HepG2 (cell line): ENCODE measurements around the gene SYCE3. TPM values are rescaled to one million over a fixed set of nuclear protein-coding genes. Genes with fewer than 3 reads are reported as not detected.

ENCODE experiments used
- AHR ChIP-seq: IDR thresholded peaks from 2 replicates; pipeline ENCODE4 v1.6.1; 2018; ENCODE audit warnings: missing genetic modification reagents, missing compliant biosample characterization
- EP300 ChIP-seq, 3 experiments: sonication (generic) in 1 of 3; formaldehyde crosslinking in 1 of 3; IDR thresholded peaks; 2 replicates each; pipeline versions ENCODE4 v1.5.1 to v1.6.1; 2011 to 2020; ENCODE audit warnings: low read depth in 2 of 3, low read length in 2 of 3, borderline replicate concordance in 1 of 3, improper control_type of control experiment in 1 of 3, mild to moderate bottlenecking in 1 of 3, missing genetic modification reagents in 1 of 3, moderate library complexity in 1 of 3
- NFIC ChIP-seq: IDR thresholded peaks from 2 replicates; pipeline ENCODE4 v1.6.1; 2012; ENCODE audit warnings: mild to moderate bottlenecking, low read length, inconsistent platforms
- PBX2 ChIP-seq: IDR thresholded peaks from 2 replicates; pipeline ENCODE4 v1.6.1; 2016; ENCODE audit warnings: control low read depth
- TCF12 ChIP-seq, 2 experiments: fragments of 450-650 bp in 1 of 2; sonication (generic) in 1 of 2; formaldehyde crosslinking in 1 of 2; IDR thresholded peaks; 2 replicates each; pipeline versions ENCODE4 v1.6.1 to v1.8.0; 2017 to 2022; ENCODE audit warnings: antibody characterized with exemption in 1 of 2, mild to moderate bottlenecking in 1 of 2, missing genetic modification reagents in 1 of 2, moderate library complexity in 1 of 2
- TFAP4 ChIP-seq: sonication (generic); IDR thresholded peaks from 2 replicates; pipeline ENCODE4 v1.6.1; 2016; ENCODE audit warnings: low read depth, borderline replicate concordance
- THYN1 ChIP-seq: sonication (generic); formaldehyde crosslinking; IDR thresholded peaks from 2 replicates; pipeline ENCODE4 v1.8.1; 2023; ENCODE audit warnings: low read depth, mild to moderate bottlenecking, moderate library complexity, missing genetic modification reagents, borderline replicate concordance
- ZBTB7A ChIP-seq: sonication (generic); formaldehyde crosslinking; IDR thresholded peaks from 2 replicates; pipeline ENCODE4 v1.8.0; 2022; ENCODE audit warnings: mild to moderate bottlenecking, missing genetic modification reagents
- ZMYM3 ChIP-seq: sonication (generic); formaldehyde crosslinking; IDR thresholded peaks from 2 replicates; pipeline ENCODE4 v1.5.1; 2020; ENCODE audit warnings: mild to moderate bottlenecking, missing genetic modification reagents
- ZNF142 ChIP-seq: sonication (generic); formaldehyde crosslinking; IDR thresholded peaks from 2 replicates; pipeline ENCODE4 v1.4.0; 2020; ENCODE audit warnings: missing genetic modification reagents
- ZNF274 ChIP-seq: sonication (generic); formaldehyde crosslinking; IDR thresholded peaks from 2 replicates; pipeline ENCODE4 v1.5.1; 2020; ENCODE audit warnings: mild to moderate bottlenecking, missing genetic modification reagents
- ZNF329 ChIP-seq: sonication (generic); formaldehyde crosslinking; IDR thresholded peaks from 2 replicates; pipeline ENCODE4 v1.9.0; 2021; ENCODE audit warnings: low read depth, mild to moderate bottlenecking, missing genetic modification reagents
- ZNF431 ChIP-seq: sonication (generic); formaldehyde crosslinking; IDR thresholded peaks from 2 replicates; pipeline ENCODE4 v1.9.0; 2022; ENCODE audit warnings: missing genetic modification reagents, low read depth, mild to moderate bottlenecking, borderline replicate concordance
- ZNF703 ChIP-seq: sonication (generic); formaldehyde crosslinking; IDR thresholded peaks from 2 replicates; pipeline ENCODE4 v1.5.1; 2020; ENCODE audit warnings: missing genetic modification reagents, mild to moderate bottlenecking, moderate library complexity, borderline replicate concordance
- polyA plus RNA-seq, 8 experiments: library from polyadenylated mRNA; depleted of rRNA in 3 of 8; stranded (reverse) in 7 of 8; unstranded in 1 of 8; fragments of >200 nt; fragmentation: Illumina TruSeq in 4 of 8; extraction: Trizol in 4 of 8; gene quantifications; 2 replicates each; pipeline versions ENCODE4 v1.2.1 to v1.2.3, GENCODE V29; 2011 to 2016; ENCODE audit warnings: low read depth in 4 of 8, missing spikeins in 1 of 8, mixed read lengths in 1 of 8; ENCODE audit not compliant: insufficient read depth in 1 of 8
- total RNA-seq, 5 experiments: library from RNA; depleted of rRNA; stranded (reverse); fragments of >200 nt; fragmentation: Illumina TruSeq; extraction: Trizol; gene quantifications; 2 replicates each; pipeline ENCODE4 v1.2.3, GENCODE V29; 2016; ENCODE audit warnings: low read depth in 1 of 5
- TF ChIP-seq, protein P1 (sequence below): sonication (generic); formaldehyde crosslinking; IDR thresholded peaks from 2 replicates; pipeline ENCODE4 v1.8.1; 2023; ENCODE audit warnings: mild to moderate bottlenecking, missing genetic modification reagents, borderline replicate concordance

The SYCE3 gene
- total and polyA plus RNA-seq, 2 of the 13 experiments (the other 11 are each of a cell fraction or from before 2014, with no cell fraction given) = not detected

- TF ChIP-seq ZNF142 (CRISPR knock-in tag) (peak; percentile 12; the same call in 1 of the 2 replicates), NFIC (no peak), ZNF703 (CRISPR knock-in tag) (no peak), ZBTB7A (CRISPR knock-in tag) (no peak), ZMYM3 (no peak), ZNF431 (no peak), PBX2 (CRISPR knock-in tag) (no peak), EP300 (IDR thresholded peaks at IDR 0.05; ENCODE audit: low read depth in 2 of 2, low read length in 2 of 2) (no peak), EP300 (CRISPR knock-in tag; IDR thresholded peaks at IDR 0.05; ENCODE audit: borderline replicate concordance) (peak; percentile 51; the same call in 1 of the 2 replicates), ZNF274 (CRISPR knock-in tag) (peak; percentile 60; the same call in 1 of the 2 replicates), THYN1 (CRISPR knock-in tag) (no peak), TFAP4 (peak; percentile 23; the same call in 1 of the 2 replicates), TCF12 (IDR thresholded peaks at IDR 0.05) (no peak), TCF12 (CRISPR knock-in tag; IDR thresholded peaks at IDR 0.05) (no peak; the same call in 1 of the 2 replicates), AHR (CRISPR knock-in tag) (no peak), ZNF329 (CRISPR knock-in tag) (peak; percentile 73; the same call in 1 of the 2 replicates)
- TF ChIP-seq, protein P1, sequence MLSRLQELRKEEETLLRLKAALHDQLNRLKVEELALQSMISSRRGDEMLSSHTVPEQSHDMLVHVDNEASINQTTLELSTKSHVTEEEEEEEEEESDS = no peak; the same call in 1 of the 2 replicates
Measured at GRCh38 chr22:50582493-50583293, 20.0 kb upstream of the SYCE3 start, which contains the start of gene CHKB (continued).
